Neural cell (in vitro differentiated cells): ENCODE data around the gene KCTD2. TPM values are rescaled to one million over a fixed set of nuclear protein-coding genes. Genes with fewer than 3 reads are reported as not detected.

Experiments
- H2AFZ ChIP-seq: fragments of 200-600, 300-800 bp; sonication (generic), shearing (Covaris generic); 2 replicates; pipeline ENCODE4 v1.6.0; 2014; ENCODE audit warnings: low read depth, mild to moderate bottlenecking, antibody characterized with exemption, low read length, moderate library complexity
- H3F3A ChIP-seq: fragments of 200-600 bp; shearing (Covaris generic); 2 replicates; pipeline ENCODE4 v1.6.1; 2016; ENCODE audit warnings: mild to moderate bottlenecking, moderate library complexity, mixed read lengths, antibody characterized with exemption, low read length; ENCODE audit not compliant: insufficient read depth, poor library complexity, severe bottlenecking
- H3K27ac ChIP-seq: fragments of 200-600, 300-800 bp; sonication (generic), shearing (Covaris generic); 2 replicates; pipeline ENCODE4 v1.5.1; 2014; ENCODE audit warnings: mild to moderate bottlenecking, low read length, moderate library complexity
- H3K27me3 ChIP-seq: fragments of 300-800, 200-600 bp; sonication (generic), shearing (Covaris generic); 2 replicates; pipeline ENCODE4 v1.6.0; 2014; ENCODE audit warnings: mild to moderate bottlenecking, low read depth, low read length, moderate library complexity; ENCODE audit not compliant: insufficient read depth
- H3K36me3 ChIP-seq: fragments of 300-800, 200-600 bp; sonication (generic), shearing (Covaris generic); 2 replicates; pipeline ENCODE4 v1.5.1; 2014; ENCODE audit warnings: mild to moderate bottlenecking, antibody characterized with exemption, low read length, moderate library complexity; ENCODE audit not compliant: insufficient read depth
- H3K4me2 ChIP-seq: fragments of 300-800, 200-600 bp; sonication (generic), shearing (Covaris generic); 2 replicates; pipeline ENCODE4 v1.6.0; 2014; ENCODE audit warnings: mild to moderate bottlenecking, low read length
- H3K4me3 ChIP-seq: fragments of 300-800, 200-600 bp; sonication (generic), shearing (Covaris generic); 2 replicates; pipeline ENCODE4 v1.5.1; 2014; ENCODE audit warnings: mild to moderate bottlenecking, low read length, moderate library complexity
- H3K79me2 ChIP-seq: fragments of 200-600 bp; shearing (Covaris generic); replicated peaks from 2 replicates; pipeline ENCODE4 v1.6.0; 2014; ENCODE audit warnings: mild to moderate bottlenecking, low read length, moderate library complexity; ENCODE audit not compliant: insufficient read depth
- H3K9ac ChIP-seq: fragments of 300-800, 200-600 bp; sonication (generic), shearing (Covaris generic); 2 replicates; pipeline ENCODE4 v1.6.1; 2016; ENCODE audit warnings: mild to moderate bottlenecking, low read length, mixed read lengths
- H3K9me2 ChIP-seq: fragments of 200-600 bp; shearing (Covaris generic); 2 replicates; pipeline ENCODE4 v1.6.1; 2016; ENCODE audit warnings: mild to moderate bottlenecking, low read length, mixed read lengths; ENCODE audit not compliant: insufficient read depth
- H3K9me3 ChIP-seq: fragments of 200-600, 300-800 bp; sonication (generic), shearing (Covaris generic); 2 replicates; pipeline ENCODE4 v1.6.1; 2016; ENCODE audit warnings: mild to moderate bottlenecking, mixed run types, low read length, moderate library complexity, mixed read lengths
- H4K20me1 ChIP-seq: fragments of 200-600 bp; shearing (Covaris generic); 2 replicates; pipeline ENCODE4 v1.6.1; 2016; ENCODE audit warnings: mild to moderate bottlenecking, mixed run types; ENCODE audit not compliant: insufficient read depth
- CTCF ChIP-seq: fragments of 450-650 bp; IDR thresholded peaks from 2 replicates; pipeline ENCODE4 v1.5.1; 2014; ENCODE audit warnings: antibody characterized with exemption, mild to moderate bottlenecking, moderate library complexity; ENCODE audit not compliant: poor library complexity, severe bottlenecking
- EP300 ChIP-seq: fragments of 450-650 bp; conservative IDR thresholded peaks from 2 replicates; pipeline ENCODE4 v1.6.1; 2014; ENCODE audit warnings: antibody characterized with exemption, mild to moderate bottlenecking, moderate library complexity; ENCODE audit not compliant: poor library complexity, severe bottlenecking
- EZH2 ChIP-seq: fragments of 200-600, 300-800 bp; shearing (Covaris generic), sonication (generic); IDR thresholded peaks from 2 replicates; pipeline ENCODE4 v1.6.1; 2014; ENCODE audit warnings: antibody characterized with exemption, low read length, borderline replicate concordance, mild to moderate bottlenecking; ENCODE audit not compliant: insufficient read depth, poor library complexity, severe bottlenecking
- MXI1 ChIP-seq: fragments of 450-650 bp; conservative IDR thresholded peaks from 2 replicates; pipeline ENCODE4 v1.6.1; 2014; ENCODE audit warnings: antibody characterized with exemption, mild to moderate bottlenecking; ENCODE audit not compliant: poor library complexity, severe bottlenecking
- POLR2AphosphoS5 ChIP-seq: IDR thresholded peaks from 2 replicates; pipeline ENCODE4 v1.6.1; 2012
- RAD21 ChIP-seq: fragments of 450-650 bp; conservative IDR thresholded peaks from 2 replicates; pipeline ENCODE4 v1.6.1; 2014; ENCODE audit warnings: antibody characterized with exemption, mild to moderate bottlenecking, moderate library complexity
- REST ChIP-seq: IDR thresholded peaks from 2 replicates; pipeline ENCODE4 v1.6.1; 2012; ENCODE audit warnings: borderline replicate concordance
- SMC3 ChIP-seq: fragments of 450-650 bp; conservative IDR thresholded peaks from 2 replicates; pipeline ENCODE4 v1.6.1; 2014; ENCODE audit warnings: antibody characterized with exemption, mild to moderate bottlenecking, moderate library complexity; ENCODE audit not compliant: poor library complexity
- TAF1 ChIP-seq: IDR thresholded peaks from 2 replicates; pipeline ENCODE4 v1.6.1; 2012; ENCODE audit warnings: low read depth
- polyA plus RNA-seq: library from polyadenylated mRNA; depleted of rRNA; stranded (reverse); fragments of >200 nt; gene quantifications from 2 replicates; pipeline ENCODE4 v1.2.3, GENCODE V29; 2014

Gene KCTD2
- polyA plus RNA-seq, 1 donor from 2014 or later, result 32.8 TPM

DNA sequence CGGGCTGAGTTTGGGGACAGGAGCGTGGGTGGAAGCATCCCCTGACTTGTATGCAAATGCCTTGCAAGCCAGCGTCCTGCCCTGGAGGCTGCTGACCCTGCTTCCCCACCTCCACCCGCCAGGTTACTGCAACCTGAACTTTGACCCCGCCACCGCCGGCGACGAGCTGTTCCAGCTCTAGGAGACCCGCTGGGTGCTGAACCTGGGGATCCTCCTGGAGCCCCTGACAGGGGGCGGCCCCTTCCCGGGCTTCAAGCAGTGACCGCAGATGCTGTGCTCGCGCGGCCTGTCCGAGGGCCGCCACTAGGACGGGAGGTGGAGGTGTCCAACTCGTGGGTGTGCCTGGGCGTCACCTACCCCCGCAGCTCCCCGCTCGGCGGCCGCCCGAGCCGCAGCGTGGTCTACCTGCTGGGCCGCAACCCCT lies 30.1 kb downstream of the KCTD2 start:
- H2AFZ ChIP-seq, result no peak overlapping the region
- H3K9ac ChIP-seq, result no peak overlapping the region
- no peaks in the 10 kb centered on the region for H3K36me3 ChIP-seq
- no peaks in the 10 kb centered on the region for H3K9me2 ChIP-seq
- H3F3A ChIP-seq, result no peaks in the 10 kb centered on the region
- no peak overlapping the region for H3K27ac ChIP-seq
- TF ChIP-seq RAD21 (no peak), EZH2 (no peak), CTCF (no peak), TAF1 (no peak), SMC3 (no peak), MXI1 (no peak)
- H3K79me2 ChIP-seq, result no peaks in the 10 kb centered on the region
- no peaks in the 10 kb centered on the region for H3K9me3 ChIP-seq
- H3K27me3 ChIP-seq, result no peaks in the 10 kb centered on the region
- no peak overlapping the region for H3K4me2 ChIP-seq
- H3K4me3 ChIP-seq, result no peak overlapping the region
- no peaks in the 10 kb centered on the region for H4K20me1 ChIP-seq

DNA sequence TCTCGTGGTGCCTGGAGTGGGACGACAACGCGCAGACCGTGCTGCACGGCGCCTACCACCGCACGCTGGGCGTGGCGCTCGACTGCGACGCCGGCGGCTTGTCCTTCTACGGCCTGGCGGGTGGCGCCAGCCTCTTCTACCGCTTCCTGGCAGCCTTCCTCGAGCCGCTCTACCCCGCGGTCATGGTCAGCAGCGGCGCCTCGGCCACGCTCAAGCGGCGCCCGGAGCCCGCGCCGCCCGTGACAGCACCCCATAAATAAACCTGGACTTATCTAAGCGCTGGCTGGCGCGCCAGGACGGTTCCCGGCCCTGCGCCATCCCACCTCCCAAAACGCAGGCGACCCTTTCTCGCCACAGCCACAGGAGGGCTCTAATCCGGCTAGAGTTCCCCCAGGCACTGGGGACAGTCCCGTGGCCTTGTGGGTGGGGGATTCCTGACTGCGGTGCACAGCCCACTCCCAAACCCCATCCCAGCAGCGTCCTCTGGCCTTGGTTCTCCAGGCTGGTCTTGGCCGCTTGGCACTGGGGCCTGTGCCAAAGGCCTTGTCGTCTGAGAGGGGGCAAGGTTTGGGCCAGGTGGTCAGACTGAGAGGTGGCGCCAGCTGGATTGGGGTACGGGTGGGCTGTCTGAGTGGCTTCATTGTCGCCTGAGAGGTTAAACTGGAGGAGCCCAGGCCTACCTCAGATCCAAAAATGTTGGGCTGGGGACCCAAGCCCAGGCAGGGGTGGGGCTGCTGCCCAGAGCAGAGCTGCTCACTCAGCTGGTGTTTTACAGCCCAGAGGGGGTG lies 30.7 kb downstream of the KCTD2 start:
- Histone ChIP-seq H3K27me3 (no peaks in the 10 kb centered on the region), H4K20me1 (no peaks in the 10 kb centered on the region), H3K4me2 (no peak overlapping the region), H3K9me3 (no peaks in the 10 kb centered on the region), H2AFZ (no peak overlapping the region), H3K36me3 (no peaks in the 10 kb centered on the region), H3K4me3 (no peak overlapping the region), H3K9ac (no peak overlapping the region), H3K9me2 (no peaks in the 10 kb centered on the region), H3K79me2 (no peaks in the 10 kb centered on the region), H3K27ac (no peak overlapping the region), H3F3A (no peaks in the 10 kb centered on the region)
- TF ChIP-seq RAD21, result no peak
- TF ChIP-seq SMC3, result no peak

DNA sequence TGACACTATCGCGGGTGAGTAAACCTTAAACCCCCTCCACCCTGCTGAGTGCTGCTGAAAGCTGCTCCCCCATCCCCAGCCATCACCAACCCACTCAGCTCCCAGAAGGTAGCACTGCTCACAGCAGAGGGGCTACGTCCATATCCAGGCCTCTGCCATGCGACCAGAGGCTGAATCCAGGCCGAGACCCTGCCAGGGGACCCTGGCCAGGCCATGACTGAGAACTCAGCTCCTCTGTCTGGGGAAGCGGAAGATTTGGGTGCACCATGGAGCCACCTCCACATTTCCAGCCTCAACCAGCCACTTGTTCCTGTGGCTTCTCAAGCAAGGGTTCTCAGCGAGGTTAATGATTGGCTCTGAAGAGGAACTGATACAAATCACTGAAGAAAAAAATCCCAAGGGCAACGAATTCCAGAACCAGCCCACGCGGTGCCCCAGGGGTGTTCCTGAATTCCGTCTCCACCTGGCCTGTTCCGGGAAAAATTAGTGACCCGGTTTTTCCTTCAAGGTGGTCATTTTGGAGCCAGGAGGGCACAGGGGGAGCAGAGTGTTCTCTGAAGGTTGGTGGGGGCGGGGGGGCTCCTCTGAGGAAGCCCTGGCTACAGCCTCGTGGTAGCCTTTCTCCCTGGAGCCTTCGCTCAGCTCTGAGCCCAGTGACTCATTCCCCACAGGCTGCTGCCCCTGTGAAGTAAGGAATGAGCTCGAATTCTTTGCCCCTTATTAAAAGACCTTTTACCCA lies 31.4 kb downstream of the KCTD2 start:
- Histone ChIP-seq H3K36me3 (no peaks in the 10 kb centered on the region), H3K4me3 (no peak overlapping the region), H3K79me2 (no peaks in the 10 kb centered on the region), H3K9me2 (no peaks in the 10 kb centered on the region), H4K20me1 (no peaks in the 10 kb centered on the region), H3K9ac (no peak overlapping the region), H3K9me3 (no peaks in the 10 kb centered on the region), H3K27me3 (no peaks in the 10 kb centered on the region), H3K4me2 (no peak overlapping the region), H2AFZ (no peak overlapping the region), H3K27ac (no peak overlapping the region), H3F3A (no peaks in the 10 kb centered on the region)
- no peak for TF ChIP-seq POLR2AphosphoS5
- no peak for TF ChIP-seq SMC3
- TF ChIP-seq REST, result no peak
- TF ChIP-seq EZH2, result no peak
- TF ChIP-seq RAD21, result no peak
- no peak for TF ChIP-seq CTCF
- TF ChIP-seq EP300, result no peak
- no peak for TF ChIP-seq MXI1
- TF ChIP-seq TAF1, result no peak
